Panc1 (cell line): ENCODE results near the gene CLNK. TPM values are rescaled to one million over a fixed set of nuclear protein-coding genes. Genes with fewer than 3 reads are reported as not detected.
"Not testable (repeated sequence)": the region's sequence is repeated elsewhere in the genome, so short reads cannot be mapped to it uniquely, and the experiment has no call there.

Experiments used
- ATAC-seq: fragments of 200-7000 bp; cut with Tn5 transposase; 2 replicates; pipeline ENCODE4 v1.9.1; 2020; ENCODE audit warnings: mild to moderate bottlenecking, moderate library complexity
- BruUV-seq: library from RNA; stranded (reverse); fragments of 400-500 nt; replicated peaks from 2 replicates; lab custom pipeline; 2021; lab: Mats Ljungman, UMichigan
- CTCF ChIA-PET: fragments of 300-600 bp; sonication (Branson Sonifier 250); formaldehyde crosslinking; loops from one replicate; lab custom pipeline; 2022; ENCODE audit warnings: antibody characterized with exemption; lab: Charles Lee
- POLR2A ChIA-PET: fragments of 300-600 bp; sonication (Branson Sonifier 250); formaldehyde crosslinking; loops from one replicate; lab custom pipeline; 2022; ENCODE audit warnings: antibody characterized with exemption; lab: Charles Lee
- DNase-seq: peaks from one replicate; pipeline ENCODE4 v3.0.0-alpha.2; 2010; ENCODE audit warnings: low read depth, low spot score
- H3K27ac ChIP-seq: 2 replicates; pipeline ENCODE4 v1.5.1; 2011; ENCODE audit warnings: mild to moderate bottlenecking, low read length, inconsistent platforms
- H3K27me3 ChIP-seq: fragments of 200-500 bp; sonication (Bioruptor generic); 2 replicates; pipeline ENCODE4 v1.6.0; 2014; ENCODE audit warnings: low read length, inconsistent platforms; ENCODE audit not compliant: control insufficient read depth, insufficient read depth
- H3K36me3 ChIP-seq: fragments of 200-500 bp; sonication (Bioruptor generic); 2 replicates; pipeline ENCODE4 v1.5.1; 2014; ENCODE audit warnings: inconsistent platforms, mild to moderate bottlenecking, low read length, moderate library complexity; ENCODE audit not compliant: control insufficient read depth, insufficient read depth
- H3K4me1 ChIP-seq: 2 replicates; pipeline ENCODE4 v1.5.1; 2011; ENCODE audit warnings: inconsistent platforms, mild to moderate bottlenecking, low read length, moderate library complexity; ENCODE audit not compliant: control insufficient read depth, insufficient read depth
- H3K4me3 ChIP-seq, 2 experiments: 2 replicates each; pipeline ENCODE4 v1.5.1; 2011 to 2012; ENCODE audit warnings: low read depth in 2 of 2, low read length in 2 of 2, mild to moderate bottlenecking in 2 of 2, inconsistent platforms in 1 of 2, moderate library complexity in 1 of 2
- H3K9me3 ChIP-seq: fragments of 200-500 bp; sonication (Bioruptor generic); 2 replicates; pipeline ENCODE4 v1.5.1; 2014; ENCODE audit warnings: low read depth, mild to moderate bottlenecking, inconsistent platforms, low read length, moderate library complexity; ENCODE audit not compliant: control insufficient read depth, insufficient read depth
- POLR2AphosphoS5 ChIP-seq: IDR thresholded peaks from 2 replicates; pipeline ENCODE4 v1.6.1; 2012; ENCODE audit warnings: mild to moderate bottlenecking, low read depth, low read length, moderate library complexity
- REST ChIP-seq, 2 experiments: IDR thresholded peaks; 2 replicates each; pipeline ENCODE4 v1.6.1; 2011 to 2012; ENCODE audit warnings: low read depth in 2 of 2, control low read depth in 1 of 2, low read length in 1 of 2, mild to moderate bottlenecking in 1 of 2, moderate library complexity in 1 of 2; ENCODE audit not compliant: insufficient read depth in 1 of 2
- SIN3A ChIP-seq: IDR thresholded peaks from 2 replicates; pipeline ENCODE4 v1.6.1; 2012; ENCODE audit warnings: low read depth, mild to moderate bottlenecking, low read length, moderate library complexity, borderline replicate concordance; ENCODE audit not compliant: insufficient read depth
- TCF7L2 ChIP-seq: IDR thresholded peaks from 2 replicates; pipeline ENCODE4 v1.6.1; 2011; ENCODE audit warnings: mild to moderate bottlenecking, low read depth, low read length, inconsistent platforms
- in situ Hi-C: cut with HindIII; loops from 2 replicates; pipeline ENCODE4 v1.10.0; 2016; ENCODE audit warnings: low sequenced_read_pairs, low pct_unique_long_range_greater_than_20kb
- intact Hi-C: fragments of 100-400 bp; cut with micrococcal nuclease; formaldehyde crosslinking; loops from one replicate; pipeline ENCODE4 v1.10.0; 2022; ENCODE audit not compliant: unreplicated experiment
- total RNA-seq: library from RNA; stranded (reverse); gene quantifications from one replicate; pipeline ENCODE4 v1.2.1, GENCODE V29; 2021; ENCODE audit not compliant: unreplicated experiment
- TF ChIP-seq, protein P1 (sequence below): fragments of 450-650 bp; IDR thresholded peaks from 2 replicates; pipeline ENCODE4 v1.5.1; 2017; ENCODE audit warnings: mild to moderate bottlenecking

Gene CLNK
- total RNA-seq, 1 experiment from 2014 or later = not detected

DNA sequence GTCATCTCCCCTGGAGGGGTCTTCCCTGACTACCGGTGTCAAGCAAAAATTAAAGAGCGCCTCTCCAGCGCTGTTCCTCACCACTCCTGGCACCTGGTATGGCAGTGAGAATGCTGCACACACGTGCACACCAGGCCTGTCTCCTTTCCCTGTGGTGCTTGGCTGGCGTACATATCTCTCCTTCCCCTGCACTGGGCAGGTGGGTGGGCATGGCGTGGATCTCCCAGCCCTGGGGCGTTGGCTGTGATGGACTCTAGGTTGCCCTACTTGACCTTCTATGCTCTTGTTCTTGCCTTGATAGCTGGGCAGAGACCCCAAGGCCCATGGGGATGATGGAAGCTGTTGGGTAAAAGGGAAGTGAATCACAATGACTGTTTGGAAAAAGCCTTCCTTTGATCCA lies 109.2 kb downstream of the CLNK start:
- TF ChIP-seq, protein P1, sequence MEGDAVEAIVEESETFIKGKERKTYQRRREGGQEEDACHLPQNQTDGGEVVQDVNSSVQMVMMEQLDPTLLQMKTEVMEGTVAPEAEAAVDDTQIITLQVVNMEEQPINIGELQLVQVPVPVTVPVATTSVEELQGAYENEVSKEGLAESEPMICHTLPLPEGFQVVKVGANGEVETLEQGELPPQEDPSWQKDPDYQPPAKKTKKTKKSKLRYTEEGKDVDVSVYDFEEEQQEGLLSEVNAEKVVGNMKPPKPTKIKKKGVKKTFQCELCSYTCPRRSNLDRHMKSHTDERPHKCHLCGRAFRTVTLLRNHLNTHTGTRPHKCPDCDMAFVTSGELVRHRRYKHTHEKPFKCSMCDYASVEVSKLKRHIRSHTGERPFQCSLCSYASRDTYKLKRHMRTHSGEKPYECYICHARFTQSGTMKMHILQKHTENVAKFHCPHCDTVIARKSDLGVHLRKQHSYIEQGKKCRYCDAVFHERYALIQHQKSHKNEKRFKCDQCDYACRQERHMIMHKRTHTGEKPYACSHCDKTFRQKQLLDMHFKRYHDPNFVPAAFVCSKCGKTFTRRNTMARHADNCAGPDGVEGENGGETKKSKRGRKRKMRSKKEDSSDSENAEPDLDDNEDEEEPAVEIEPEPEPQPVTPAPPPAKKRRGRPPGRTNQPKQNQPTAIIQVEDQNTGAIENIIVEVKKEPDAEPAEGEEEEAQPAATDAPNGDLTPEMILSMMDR = no peak
- TF ChIP-seq POLR2AphosphoS5 (no peak), SIN3A (no peak), TCF7L2 (no peak)
- H3K27me3 ChIP-seq = no peaks in the 10 kb centered on the region
- H3K9me3 ChIP-seq = no peaks in the 10 kb centered on the region
- no TSS peak for BruUV-seq
- no peak overlapping the region for H3K27ac ChIP-seq
- ATAC-seq (no peak), DNase-seq (no peak)
- CTCF ChIA-PET = no interaction called here
- no peaks in the 10 kb centered on the region for H3K36me3 ChIP-seq
- no peaks in the 10 kb centered on the region for H3K4me1 ChIP-seq
- H3K4me3 ChIP-seq = no peak overlapping the region
- in situ Hi-C loops = no loop called here
- POLR2A ChIA-PET = no interaction called here
- intact Hi-C loops = no loop called here

DNA sequence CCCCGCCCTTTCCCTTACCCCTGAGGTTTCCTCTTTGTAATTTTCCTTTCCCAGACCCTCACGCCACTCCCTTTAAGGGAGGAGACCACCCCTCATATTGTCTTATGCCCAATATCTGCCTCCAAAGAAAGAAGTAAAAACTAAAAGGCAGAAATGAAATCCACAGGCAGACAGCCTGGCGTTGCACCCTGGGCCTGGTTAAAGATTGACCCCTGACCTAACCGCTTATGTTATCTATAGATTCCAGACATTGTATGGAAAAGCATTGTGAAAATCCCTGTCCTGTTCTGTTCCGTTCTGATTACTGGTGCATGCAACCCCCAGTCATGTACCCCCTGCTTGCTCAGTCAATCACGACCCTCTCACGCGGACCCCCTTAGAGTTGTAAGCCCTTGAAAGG lies 110.0 kb downstream of the CLNK start:
- DNase-seq, CTCF ChIA-PET, intact Hi-C loops: not testable (repeated sequence)

DNA sequence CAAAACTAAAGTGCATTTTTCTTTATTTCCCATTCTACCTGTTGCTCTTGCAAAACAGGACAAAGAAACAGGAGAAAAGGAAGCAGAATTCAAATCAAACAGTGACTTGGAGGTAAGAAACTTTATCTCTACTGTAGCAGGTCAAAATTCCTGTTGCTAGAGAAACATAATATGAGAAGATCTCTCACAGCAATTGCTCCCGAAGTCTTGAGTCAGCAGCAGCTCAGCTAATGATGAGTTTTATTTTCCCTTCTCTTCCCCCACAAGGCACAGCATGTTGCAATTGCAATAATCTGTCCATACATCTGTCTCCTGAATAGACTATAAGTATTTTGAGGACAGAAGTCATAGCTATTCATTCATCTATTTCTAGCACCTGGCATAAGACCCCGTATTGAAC lies 112.7 kb downstream of the CLNK start:
- ChIA-PET POLR2A (no interaction called here), CTCF (no interaction called here)
- H3K9me3 ChIP-seq = no peaks in the 10 kb centered on the region
- ATAC-seq = no peak
- H3K36me3 ChIP-seq = no peaks in the 10 kb centered on the region
- no peak overlapping the region for H3K27ac ChIP-seq
- intact Hi-C loops = no loop called here
- TF ChIP-seq POLR2AphosphoS5 = no peak
- TF ChIP-seq, protein P1 = no peak
- TF ChIP-seq SIN3A = no peak
- no peak for TF ChIP-seq TCF7L2
- no peak for TF ChIP-seq REST (IDR thresholded peaks at IDR 0.05; ENCODE audit: insufficient read depth in 1 of 2, low read depth in 2 of 2, low read length in 1 of 2)
- no peak for DNase-seq
- BruUV-seq = no TSS peak
- in situ Hi-C loops = no loop called here
- H3K4me1 ChIP-seq = no peaks in the 10 kb centered on the region
- no peak overlapping the region for H3K4me3 ChIP-seq
- H3K27me3 ChIP-seq = no peaks in the 10 kb centered on the region

More for the DNA sequence above, 110.0 kb downstream of the CLNK start:
- BruUV-seq, H3K27me3 ChIP-seq, ATAC-seq, H3K36me3 ChIP-seq, H3K4me3 ChIP-seq, H3K27ac ChIP-seq, H3K9me3 ChIP-seq, in situ Hi-C loops, POLR2A ChIA-PET, H3K4me1 ChIP-seq: not testable (repeated sequence)
